Naive thymus-derived CD4-positive, alpha-beta T cell (primary cell): ENCODE data around the gene SH3YL1. TPM values are rescaled to one million over a fixed set of nuclear protein-coding genes. Genes with fewer than 3 reads are reported as not detected.

Experiments
- ATAC-seq: fragments of 150-1000 bp; cut with Tn5 transposase; 2 replicates; pipeline ENCODE4 v1.10.0; 2021; ENCODE audit warnings: mild to moderate bottlenecking, moderate library complexity
- CTCF ChIA-PET: fragments of 350-600 bp; sonication (Branson Sonifier 250); formaldehyde crosslinking; loops from one replicate; lab custom pipeline; 2021; ENCODE audit warnings: antibody characterized with exemption; lab: Charles Lee
- POLR2A ChIA-PET: fragments of 350-600 bp; sonication (Branson Sonifier 250); formaldehyde crosslinking; loops from one replicate; lab custom pipeline; 2021; ENCODE audit warnings: antibody characterized with exemption, inconsistent platforms; lab: Charles Lee
- DNase-seq, 9 donors: peaks; one replicate each; pipeline versions ENCODE4 v3.0.0 to v3.0.0-alpha.2; 2020 to 2022; ENCODE audit warnings: mixed read lengths in 1 of 9
- H3K27ac ChIP-seq: one replicate; pipeline ENCODE4 v1.7.0; 2013; ENCODE audit warnings: mild to moderate bottlenecking, low read depth, low read length, moderate library complexity
- H3K27me3 ChIP-seq, 2 donors: one replicate each; pipeline ENCODE4 v1.7.0; 2013; ENCODE audit warnings: low read length in 2 of 2, mild to moderate bottlenecking in 2 of 2, moderate library complexity in 2 of 2; ENCODE audit not compliant: control insufficient read depth in 2 of 2, insufficient read depth in 2 of 2
- H3K36me3 ChIP-seq, 3 experiments: 1 replicate in 2 of 3; 2 replicates in 1 of 3; pipeline ENCODE4 v1.7.0; 2013; ENCODE audit warnings: low read length in 3 of 3, mild to moderate bottlenecking in 3 of 3, moderate library complexity in 1 of 3; ENCODE audit not compliant: insufficient read depth in 3 of 3, control insufficient read depth in 2 of 3
- H3K4me1 ChIP-seq, 2 donors: one replicate each; pipeline ENCODE4 v1.7.0; 2013; ENCODE audit warnings: low read length in 2 of 2, mild to moderate bottlenecking in 2 of 2, moderate library complexity in 1 of 2; ENCODE audit not compliant: control insufficient read depth in 2 of 2, insufficient read depth in 2 of 2
- H3K4me3 ChIP-seq: 2 replicates; pipeline ENCODE4 v1.7.0; 2013; ENCODE audit warnings: mild to moderate bottlenecking, low read length
- H3K9me3 ChIP-seq, 3 experiments: 1 replicate in 2 of 3; 2 replicates in 1 of 3; pipeline ENCODE4 v1.7.0; 2013; ENCODE audit warnings: low read length in 3 of 3; ENCODE audit not compliant: control insufficient read depth in 2 of 3
- H3K27ac Mint-ChIP-seq, 9 donors: one replicate each; pipeline ENCODE4 v1.8.0; 2020 to 2022; ENCODE audit warnings: mixed read lengths in 9 of 9, mild to moderate bottlenecking in 8 of 9, moderate library complexity in 5 of 9, inconsistent platforms in 2 of 9
- H3K27me3 Mint-ChIP-seq, 5 donors: one replicate each; pipeline ENCODE4 v1.8.0; 2021 to 2022; ENCODE audit warnings: mixed read lengths in 5 of 5, mild to moderate bottlenecking in 1 of 5
- H3K36me3 Mint-ChIP-seq, 5 donors: one replicate each; pipeline ENCODE4 v1.8.0; 2020 to 2022; ENCODE audit warnings: mixed read lengths in 5 of 5, mild to moderate bottlenecking in 3 of 5, inconsistent platforms in 1 of 5
- H3K4me1 Mint-ChIP-seq, 7 donors: one replicate each; pipeline ENCODE4 v1.8.0; 2020 to 2022; ENCODE audit warnings: mixed read lengths in 7 of 7, mild to moderate bottlenecking in 3 of 7, inconsistent platforms in 1 of 7
- H3K4me3 Mint-ChIP-seq, 10 donors: one replicate each; pipeline ENCODE4 v1.8.0; 2020 to 2022; ENCODE audit warnings: mild to moderate bottlenecking in 10 of 10, mixed read lengths in 10 of 10, moderate library complexity in 6 of 10, inconsistent platforms in 2 of 10
- H3K9me3 Mint-ChIP-seq, 11 donors: one replicate each; pipeline ENCODE4 v1.8.0; 2020 to 2022; ENCODE audit warnings: mixed read lengths in 11 of 11, mild to moderate bottlenecking in 4 of 11, inconsistent platforms in 1 of 11, moderate library complexity in 1 of 11
- intact Hi-C, 2 donors: fragments of 100-400 bp; cut with micrococcal nuclease; formaldehyde crosslinking; loops; one replicate each; pipeline ENCODE4 v1.15.1; 2023
- polyA plus RNA-seq, 2 donors: library from polyadenylated mRNA; unstranded; fragments of 300-500 nt; fragmentation: Illumina TruSeq; gene quantifications; one replicate each; pipeline ENCODE4 v1.2.3, GENCODE V29; 2021
- total RNA-seq, 6 experiments: library from RNA in 5 of 6; stranded (reverse) in 5 of 6; gene quantifications; 1 replicate in 5 of 6; 2 replicates in 1 of 6; pipeline ENCODE4 v1.2.3 and lab custom pipeline; 2021 to 2026

Gene SH3YL1
- total and polyA plus RNA-seq, 7 experiments from 2014 or later, result 16.5 to 94.1 (median 52.2) TPM

GRCh38 chr2:282371-283263 lies 18.8 kb upstream of the SH3YL1 start:
- H3K27ac Mint-ChIP-seq, result no peak overlapping the region
- Histone ChIP-seq H3K4me1 (peaks cover 0 to 4% of the 10 kb centered on the region in 2 donors), H3K4me3 (no peak overlapping the region), H3K27ac (no peak overlapping the region), H3K27me3 (peaks cover 0 to 5% of the 10 kb centered on the region in 2 donors), H3K36me3 (peaks cover 5 to 44% (median 12%) of the 10 kb centered on the region in 3 experiments), H3K9me3 (no peaks in the 10 kb centered on the region)
- no peak overlapping the region for H3K4me3 Mint-ChIP-seq
- DNase-seq (no peak), ATAC-seq (no peak)
- peaks cover 0 to 7% (median 2%) of the 10 kb centered on the region in 7 donors for H3K4me1 Mint-ChIP-seq
- intact Hi-C loops, result no loop called here
- H3K9me3 Mint-ChIP-seq, result no peaks in the 10 kb centered on the region
- H3K36me3 Mint-ChIP-seq, result peaks cover 2 to 34% (median 9%) of the 10 kb centered on the region in 5 donors
- ChIA-PET CTCF (no interaction called here), POLR2A (interaction anchor here (0.7 kb wide), 1 partner anchor 109 kb away, joined by 3 read pairs; no protein-coding TSS in a partner anchor)
- peaks cover 8 to 20% (median 16%) of the 10 kb centered on the region in 5 donors for H3K27me3 Mint-ChIP-seq

GRCh38 chr2:281381-281780 lies 17.5 kb upstream of the SH3YL1 start:
- Mint-ChIP-seq H3K36me3 (peaks cover 4 to 47% (median 21%) of the 10 kb centered on the region in 5 donors), H3K9me3 (no peaks in the 10 kb centered on the region), H3K4me1 (peaks cover 0 to 4% (median 0%) of the 10 kb centered on the region in 7 donors), H3K4me3 (no peak overlapping the region), H3K27me3 (peaks cover 7 to 13% (median 9%) of the 10 kb centered on the region in 5 donors), H3K27ac (no peak overlapping the region)
- no peak overlapping the region for H3K27ac ChIP-seq
- peaks cover 5 to 56% (median 21%) of the 10 kb centered on the region in 3 experiments for H3K36me3 ChIP-seq
- H3K4me1 ChIP-seq, result no peaks in the 10 kb centered on the region
- POLR2A ChIA-PET, result no interaction called here
- no peak for ATAC-seq
- H3K9me3 ChIP-seq, result no peaks in the 10 kb centered on the region
- H3K4me3 ChIP-seq, result no peak overlapping the region
- no peaks in the 10 kb centered on the region for H3K27me3 ChIP-seq
- intact Hi-C loops, result no loop called here
- no peak for DNase-seq
- CTCF ChIA-PET, result interaction anchor here (1.3 kb wide), 1 partner anchor 9 kb away, joined by 4 read pairs; no protein-coding TSS in a partner anchor

GRCh38 chr2:280650-281110 lies 16.8 kb upstream of the SH3YL1 start:
- Histone ChIP-seq H3K9me3 (no peaks in the 10 kb centered on the region), H3K4me3 (no peak overlapping the region), H3K27ac (no peak overlapping the region), H3K36me3 (peaks cover 5 to 63% (median 24%) of the 10 kb centered on the region in 3 experiments), H3K27me3 (no peaks in the 10 kb centered on the region), H3K4me1 (no peaks in the 10 kb centered on the region)
- Mint-ChIP-seq H3K4me1 (no peaks in the 10 kb centered on the region), H3K27ac (no peak overlapping the region), H3K27me3 (peaks cover under 1 to 6% (median 3%) of the 10 kb centered on the region in 5 donors), H3K9me3 (no peaks in the 10 kb centered on the region), H3K36me3 (peaks cover 4 to 52% (median 24%) of the 10 kb centered on the region in 5 donors), H3K4me3 (no peak overlapping the region)
- DNase-seq (no peak), ATAC-seq (no peak)
- POLR2A ChIA-PET, result interaction anchor here (0.7 kb wide), 1 partner anchor 9 kb away, joined by 3 read pairs; no protein-coding TSS in a partner anchor
- intact Hi-C loops, result no loop called here
- CTCF ChIA-PET, result interaction anchor here (1.3 kb wide), 1 partner anchor 9 kb away, joined by 4 read pairs; no protein-coding TSS in a partner anchor

- Mint-ChIP-seq H3K36me3 (peaks cover 4 to 56% (median 27%) of the 10 kb centered on the region in 5 donors), H3K4me1 (no peaks in the 10 kb centered on the region), H3K27me3 (peaks cover 0 to under 1% (median 0%) of the 10 kb centered on the region in 5 donors), H3K4me3 (no peak overlapping the region), H3K27ac (no peak overlapping the region), H3K9me3 (no peaks in the 10 kb centered on the region)
- ATAC-seq (no peak), DNase-seq (no peak)
- no peak overlapping the region for H3K27ac ChIP-seq
- no peaks in the 10 kb centered on the region for H3K9me3 ChIP-seq
- no peaks in the 10 kb centered on the region for H3K4me1 ChIP-seq
- ChIA-PET POLR2A (interaction anchor here (0.7 kb wide), 1 partner anchor 9 kb away, joined by 3 read pairs; no protein-coding TSS in a partner anchor), CTCF (interaction anchor here (1.3 kb wide), 1 partner anchor 10 kb away, joined by 4 read pairs; no protein-coding TSS in a partner anchor)
- intact Hi-C loops, result no loop called here
- no peak overlapping the region for H3K4me3 ChIP-seq
- no peaks in the 10 kb centered on the region for H3K27me3 ChIP-seq
- H3K36me3 ChIP-seq, result peaks cover 10 to 69% (median 30%) of the 10 kb centered on the region in 3 experiments
Observed at GRCh38 chr2:279956-280649, 16.3 kb upstream of the SH3YL1 start.

GRCh38 chr2:279366-279765 lies 15.5 kb upstream of the SH3YL1 start:
- peaks cover 4 to 60% (median 27%) of the 10 kb centered on the region in 5 donors for H3K36me3 Mint-ChIP-seq
- H3K4me3 Mint-ChIP-seq, result no peak overlapping the region
- ChIA-PET CTCF (no interaction called here), POLR2A (no interaction called here)
- H3K4me1 ChIP-seq, result no peaks in the 10 kb centered on the region
- no peak overlapping the region for H3K27ac Mint-ChIP-seq
- no peak overlapping the region for H3K4me3 ChIP-seq
- peaks cover 11 to 76% (median 33%) of the 10 kb centered on the region in 3 experiments for H3K36me3 ChIP-seq
- H3K9me3 Mint-ChIP-seq, result no peaks in the 10 kb centered on the region
- peaks cover 0 to 4% (median 3%) of the 10 kb centered on the region in 7 donors for H3K4me1 Mint-ChIP-seq
- H3K27ac ChIP-seq, result no peak overlapping the region
- DNase-seq, result no peak
- no peaks in the 10 kb centered on the region for H3K9me3 ChIP-seq
- no peaks in the 10 kb centered on the region for H3K27me3 Mint-ChIP-seq
- intact Hi-C loops, result no loop called here
- H3K27me3 ChIP-seq, result no peaks in the 10 kb centered on the region
- ATAC-seq, result no peak

- H3K4me1 Mint-ChIP-seq, result peaks cover 0 to 6% (median 4%) of the 10 kb centered on the region in 7 donors
- peaks cover 4 to 60% (median 27%) of the 10 kb centered on the region in 5 donors for H3K36me3 Mint-ChIP-seq
- intact Hi-C loops, result no loop called here
- no peaks in the 10 kb centered on the region for H3K4me1 ChIP-seq
- peaks cover 11 to 77% (median 33%) of the 10 kb centered on the region in 3 experiments for H3K36me3 ChIP-seq
- no peak overlapping the region for H3K4me3 Mint-ChIP-seq
- ChIA-PET CTCF (no interaction called here), POLR2A (no interaction called here)
- no peak for DNase-seq
- H3K27me3 ChIP-seq, result no peaks in the 10 kb centered on the region
- no peak overlapping the region for H3K4me3 ChIP-seq
- no peaks in the 10 kb centered on the region for H3K9me3 ChIP-seq
- H3K27ac ChIP-seq, result no peak overlapping the region
- H3K27ac Mint-ChIP-seq, result no peak overlapping the region
- no peaks in the 10 kb centered on the region for H3K27me3 Mint-ChIP-seq
- no peaks in the 10 kb centered on the region for H3K9me3 Mint-ChIP-seq
- no peak for ATAC-seq
Observed at GRCh38 chr2:278927-279320, 15.1 kb upstream of the SH3YL1 start.
